DND-41 (cell line): ENCODE measurements around the gene SIAH1.

Experiments
- ATAC-seq: fragments of 200-7000 bp; cut with Tn5 transposase; 3 replicates; pipeline ENCODE4 v1.9.1; 2021; ENCODE audit warnings: low read depth; ENCODE audit not compliant: insufficient read depth
- DNase-seq: peaks from one replicate; pipeline ENCODE4 v3.0.0-alpha.2; 2020
- H2AFZ ChIP-seq: 2 replicates; pipeline ENCODE4 v1.6.0; 2012; ENCODE audit warnings: low read depth, low read length
- H3K27ac ChIP-seq: 2 replicates; pipeline ENCODE4 v1.5.1; 2012; ENCODE audit warnings: low read length, inconsistent platforms
- H3K27me3 ChIP-seq: fragments of 200-600 bp; sonication (generic); 2 replicates; pipeline ENCODE4 v1.6.0; 2012; ENCODE audit warnings: low read length, mild to moderate bottlenecking, inconsistent platforms; ENCODE audit not compliant: insufficient read depth, poor library complexity
- H3K36me3 ChIP-seq: 2 replicates; pipeline ENCODE4 v1.5.1; 2012; ENCODE audit warnings: low read length, inconsistent platforms; ENCODE audit not compliant: insufficient read depth
- H3K4me1 ChIP-seq: 2 replicates; pipeline ENCODE4 v1.5.1; 2012; ENCODE audit warnings: mild to moderate bottlenecking, low read length; ENCODE audit not compliant: insufficient read depth
- H3K4me2 ChIP-seq: 2 replicates; pipeline ENCODE4 v1.6.0; 2012; ENCODE audit warnings: mild to moderate bottlenecking, moderate library complexity, low read length, inconsistent platforms; ENCODE audit not compliant: insufficient read depth
- H3K4me3 ChIP-seq, 2 experiments: fragments of 200-600 bp in 1 of 2; shearing (Covaris generic) in 1 of 2; 2 replicates each; pipeline ENCODE4 v1.5.1; 2012 to 2016; ENCODE audit warnings: inconsistent platforms in 2 of 2, low read length in 2 of 2, mild to moderate bottlenecking in 2 of 2, low read depth in 1 of 2, moderate library complexity in 1 of 2
- H3K79me2 ChIP-seq: 2 replicates; pipeline ENCODE4 v1.6.0; 2012; ENCODE audit warnings: low read length, inconsistent platforms; ENCODE audit not compliant: insufficient read depth
- H3K9ac ChIP-seq: 2 replicates; pipeline ENCODE4 v1.6.0; 2012; ENCODE audit warnings: low read depth, mild to moderate bottlenecking, inconsistent platforms, low read length, moderate library complexity
- H3K9me3 ChIP-seq: 2 replicates; pipeline ENCODE4 v1.5.1; 2012; ENCODE audit warnings: low read length, moderate library complexity, mild to moderate bottlenecking, inconsistent platforms; ENCODE audit not compliant: insufficient read depth, severe bottlenecking
- H4K20me1 ChIP-seq: 2 replicates; pipeline ENCODE4 v1.6.0; 2012; ENCODE audit warnings: low read length; ENCODE audit not compliant: insufficient read depth
- EZH2 ChIP-seq: IDR thresholded peaks from 3 replicates; pipeline ENCODE4 v1.6.1; 2012; ENCODE audit warnings: borderline replicate concordance, low read depth, mild to moderate bottlenecking, moderate library complexity, low read length, inconsistent platforms; ENCODE audit not compliant: severe bottlenecking
- TF ChIP-seq, protein P1 (sequence below): IDR thresholded peaks from 2 replicates; pipeline ENCODE4 v1.5.1; 2012; ENCODE audit warnings: borderline replicate concordance, low read length, moderate library complexity, mild to moderate bottlenecking; ENCODE audit not compliant: poor library complexity, severe bottlenecking; ENCODE audit errors: extremely low read depth

Gene SIAH1

GRCh38 chr16:48392407-48392806, 7.2 kb upstream of the SIAH1 start:
- no peak for ATAC-seq
- Histone ChIP-seq H3K9me3 (no peaks in the 10 kb centered on the region), H3K79me2 (no peaks in the 10 kb centered on the region), H3K27me3 (no peaks in the 10 kb centered on the region), H3K4me3 (no peak overlapping the region), H3K36me3 (no peaks in the 10 kb centered on the region), H3K27ac (no peak overlapping the region), H3K4me1 (no peaks in the 10 kb centered on the region), H3K4me2 (no peak overlapping the region), H4K20me1 (no peaks in the 10 kb centered on the region), H2AFZ (no peak overlapping the region), H3K9ac (no peak overlapping the region)
- no peak for DNase-seq
- TF ChIP-seq EZH2: no peak
- TF ChIP-seq, protein P1, sequence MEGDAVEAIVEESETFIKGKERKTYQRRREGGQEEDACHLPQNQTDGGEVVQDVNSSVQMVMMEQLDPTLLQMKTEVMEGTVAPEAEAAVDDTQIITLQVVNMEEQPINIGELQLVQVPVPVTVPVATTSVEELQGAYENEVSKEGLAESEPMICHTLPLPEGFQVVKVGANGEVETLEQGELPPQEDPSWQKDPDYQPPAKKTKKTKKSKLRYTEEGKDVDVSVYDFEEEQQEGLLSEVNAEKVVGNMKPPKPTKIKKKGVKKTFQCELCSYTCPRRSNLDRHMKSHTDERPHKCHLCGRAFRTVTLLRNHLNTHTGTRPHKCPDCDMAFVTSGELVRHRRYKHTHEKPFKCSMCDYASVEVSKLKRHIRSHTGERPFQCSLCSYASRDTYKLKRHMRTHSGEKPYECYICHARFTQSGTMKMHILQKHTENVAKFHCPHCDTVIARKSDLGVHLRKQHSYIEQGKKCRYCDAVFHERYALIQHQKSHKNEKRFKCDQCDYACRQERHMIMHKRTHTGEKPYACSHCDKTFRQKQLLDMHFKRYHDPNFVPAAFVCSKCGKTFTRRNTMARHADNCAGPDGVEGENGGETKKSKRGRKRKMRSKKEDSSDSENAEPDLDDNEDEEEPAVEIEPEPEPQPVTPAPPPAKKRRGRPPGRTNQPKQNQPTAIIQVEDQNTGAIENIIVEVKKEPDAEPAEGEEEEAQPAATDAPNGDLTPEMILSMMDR: no peak

DNA sequence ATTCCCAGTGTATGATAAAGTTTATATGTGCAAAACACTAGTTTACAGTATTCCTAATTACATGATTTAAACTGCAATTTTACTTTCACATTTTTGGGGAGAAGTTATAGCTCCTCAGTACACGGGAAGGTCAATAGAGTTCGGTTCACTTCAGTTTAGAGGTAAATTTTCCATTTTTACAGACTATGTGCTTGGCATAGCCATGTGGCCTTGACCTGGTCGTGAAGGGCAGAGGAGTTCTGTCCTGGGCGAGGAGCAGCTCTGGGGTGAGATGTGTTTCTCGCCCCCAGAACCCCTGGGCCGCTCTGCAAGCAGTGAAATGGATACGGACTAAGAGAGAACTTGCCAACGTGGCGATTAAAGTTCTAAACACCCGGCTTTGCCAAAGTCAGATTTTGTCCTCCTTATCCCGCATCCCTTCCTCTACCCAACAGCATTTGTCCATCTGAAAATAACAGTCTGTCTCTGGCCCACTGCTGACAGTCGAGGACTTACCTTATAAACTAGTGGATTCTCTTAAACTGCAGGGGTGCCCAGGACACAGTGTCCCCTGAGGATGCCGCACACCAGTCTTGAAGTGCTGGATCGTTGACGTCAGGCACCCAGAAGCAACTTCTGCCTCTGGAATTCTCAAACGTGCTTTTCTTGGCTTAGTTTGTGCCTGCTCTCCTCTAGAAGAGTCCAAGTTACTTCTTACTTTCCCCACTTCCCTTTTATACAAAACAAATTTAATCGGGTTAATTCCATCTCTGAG, 1.5 kb upstream of the SIAH1 start:
- Histone ChIP-seq H3K27me3 (no peaks in the 10 kb centered on the region), H3K79me2 (peaks cover 35% of the 10 kb centered on the region), H3K9me3 (no peaks in the 10 kb centered on the region), H3K36me3 (no peaks in the 10 kb centered on the region), H4K20me1 (peaks cover 27% of the 10 kb centered on the region), H3K9ac (no peak overlapping the region; the same call in 1 of the 2 replicates), H2AFZ (no peak overlapping the region), H3K4me2 (no peak overlapping the region), H3K4me3 (no peak overlapping the region), H3K27ac (no peak overlapping the region), H3K4me1 (peaks cover 27% of the 10 kb centered on the region)
- TF ChIP-seq EZH2: no peak
- TF ChIP-seq, protein P1: no peak
- ATAC-seq: no peak
- no peak for DNase-seq

- Histone ChIP-seq H3K27ac (peak overlapping the region; percentile 90), H3K27me3 (no peaks in the 10 kb centered on the region), H3K9me3 (no peaks in the 10 kb centered on the region), H2AFZ (peak overlapping the region; percentile 76), H3K4me1 (peaks cover 41% of the 10 kb centered on the region), H3K4me2 (peak overlapping the region; percentile 74), H3K4me3 (peak overlapping the region; percentile 54 to 71), H4K20me1 (peaks cover 47% of the 10 kb centered on the region), H3K79me2 (peaks cover 56% of the 10 kb centered on the region), H3K9ac (peak overlapping the region; percentile 96), H3K36me3 (no peaks in the 10 kb centered on the region)
- DNase-seq: peak; percentile 41
- TF ChIP-seq, protein P1: no peak
- TF ChIP-seq EZH2: no peak
- peak; percentile 47 for ATAC-seq
Observed at GRCh38 chr16:48384520-48385252, 527 bp downstream of the SIAH1 start.
